HG03575 (cell line): ENCODE measurements around the gene THTPA.
"Not testable (repeated sequence)": the region's sequence is repeated elsewhere in the genome, so short reads cannot be mapped to it uniquely, and the experiment has no call there.

ENCODE experiments used
- ATAC-seq: cut with Tn5 transposase; IDR thresholded peaks from one replicate; pipeline ENCODE4 v1.9.1; 2021; ENCODE audit not compliant: unreplicated experiment, insufficient number of reproducible peaks, low FRiP score; ENCODE audit errors: extremely low read depth

Gene THTPA

GRCh38 chr14:23531391-23531790, 24.7 kb upstream of the THTPA start:
- ATAC-seq = no peak

- no peak for ATAC-seq
Observed at GRCh38 chr14:23532658-23533057, 23.4 kb upstream of the THTPA start.

GRCh38 chr14:23533652-23534435, 22.2 kb upstream of the THTPA start:
- no peak for ATAC-seq

- ATAC-seq = no peak
Observed at GRCh38 chr14:23535943-23536342, 20.1 kb upstream of the THTPA start.

- ATAC-seq = no peak
Observed at GRCh38 chr14:23536494-23536893, 19.6 kb upstream of the THTPA start.

GRCh38 chr14:23536906-23537305, 19.2 kb upstream of the THTPA start:
- not testable (repeated sequence) for ATAC-seq

GRCh38 chr14:23537351-23538049, 18.6 kb upstream of the THTPA start:
- ATAC-seq = no peak

GRCh38 chr14:23538050-23538718, 17.9 kb upstream of the THTPA start:
- no peak for ATAC-seq

- ATAC-seq = no peak
Observed at GRCh38 chr14:23538785-23539184, 17.3 kb upstream of the THTPA start.

- ATAC-seq = no peak
Observed at GRCh38 chr14:23539248-23540140, 16.6 kb upstream of the THTPA start.

- no peak for ATAC-seq
Observed at GRCh38 chr14:23540141-23540469, 16.0 kb upstream of the THTPA start.

GRCh38 chr14:23542261-23542660, 13.8 kb upstream of the THTPA start:
- no peak for ATAC-seq

GRCh38 chr14:23543403-23543802, 12.7 kb upstream of the THTPA start:
- ATAC-seq = no peak

GRCh38 chr14:23544511-23545447, 11.3 kb upstream of the THTPA start:
- ATAC-seq = no peak

- ATAC-seq = no peak
Observed at GRCh38 chr14:23545740-23546365, 10.2 kb upstream of the THTPA start.

GRCh38 chr14:23546450-23547035, 9.5 kb upstream of the THTPA start:
- ATAC-seq = no peak

- no peak for ATAC-seq
Observed at GRCh38 chr14:23547924-23548323, 8.1 kb upstream of the THTPA start.
